Retinal pigment epithelial cell (primary cell): ENCODE results near the gene WASHC4.

Experiments used
- DNase-seq: peaks from one replicate; pipeline ENCODE4 v3.0.0-alpha.2; 2010; ENCODE audit warnings: low read depth
- H3K4me3 ChIP-seq: 2 replicates; pipeline ENCODE4 v1.5.1; 2011; ENCODE audit warnings: mild to moderate bottlenecking, low read length, control low read depth, moderate library complexity
- TF ChIP-seq, protein P1 (sequence below): conservative IDR thresholded peaks from 2 replicates; pipeline ENCODE4 v1.5.1; 2011; ENCODE audit warnings: low read depth, low read length, control low read depth, inconsistent platforms

Gene WASHC4

DNA sequence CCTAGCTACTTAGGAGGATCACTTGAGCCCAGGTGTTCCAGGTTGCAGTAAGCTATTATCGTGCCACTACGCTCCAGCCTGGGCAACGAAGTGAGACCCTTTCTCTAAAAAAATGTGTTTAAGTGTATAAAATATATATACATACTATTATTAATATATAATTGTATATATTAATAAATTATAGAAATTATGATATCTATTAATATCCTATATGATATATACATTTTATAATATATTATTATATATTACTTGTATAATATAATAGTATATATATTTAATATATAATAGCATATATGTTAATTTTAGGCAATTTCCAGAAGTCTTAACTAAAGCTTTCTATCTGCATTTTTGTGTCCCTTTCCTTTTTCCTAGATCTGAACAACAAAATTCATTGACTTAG lies 35.5 kb upstream of the WASHC4 start:
- H3K4me3 ChIP-seq, result no peak overlapping the region
- TF ChIP-seq, protein P1, sequence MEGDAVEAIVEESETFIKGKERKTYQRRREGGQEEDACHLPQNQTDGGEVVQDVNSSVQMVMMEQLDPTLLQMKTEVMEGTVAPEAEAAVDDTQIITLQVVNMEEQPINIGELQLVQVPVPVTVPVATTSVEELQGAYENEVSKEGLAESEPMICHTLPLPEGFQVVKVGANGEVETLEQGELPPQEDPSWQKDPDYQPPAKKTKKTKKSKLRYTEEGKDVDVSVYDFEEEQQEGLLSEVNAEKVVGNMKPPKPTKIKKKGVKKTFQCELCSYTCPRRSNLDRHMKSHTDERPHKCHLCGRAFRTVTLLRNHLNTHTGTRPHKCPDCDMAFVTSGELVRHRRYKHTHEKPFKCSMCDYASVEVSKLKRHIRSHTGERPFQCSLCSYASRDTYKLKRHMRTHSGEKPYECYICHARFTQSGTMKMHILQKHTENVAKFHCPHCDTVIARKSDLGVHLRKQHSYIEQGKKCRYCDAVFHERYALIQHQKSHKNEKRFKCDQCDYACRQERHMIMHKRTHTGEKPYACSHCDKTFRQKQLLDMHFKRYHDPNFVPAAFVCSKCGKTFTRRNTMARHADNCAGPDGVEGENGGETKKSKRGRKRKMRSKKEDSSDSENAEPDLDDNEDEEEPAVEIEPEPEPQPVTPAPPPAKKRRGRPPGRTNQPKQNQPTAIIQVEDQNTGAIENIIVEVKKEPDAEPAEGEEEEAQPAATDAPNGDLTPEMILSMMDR, result no peak
- no peak for DNase-seq

- DNase-seq, result no peak
- TF ChIP-seq, protein P1, result no peak
- no peak overlapping the region for H3K4me3 ChIP-seq
Observed at GRCh38 chr12:105072888-105073488, 34.5 kb upstream of the WASHC4 start.

DNA sequence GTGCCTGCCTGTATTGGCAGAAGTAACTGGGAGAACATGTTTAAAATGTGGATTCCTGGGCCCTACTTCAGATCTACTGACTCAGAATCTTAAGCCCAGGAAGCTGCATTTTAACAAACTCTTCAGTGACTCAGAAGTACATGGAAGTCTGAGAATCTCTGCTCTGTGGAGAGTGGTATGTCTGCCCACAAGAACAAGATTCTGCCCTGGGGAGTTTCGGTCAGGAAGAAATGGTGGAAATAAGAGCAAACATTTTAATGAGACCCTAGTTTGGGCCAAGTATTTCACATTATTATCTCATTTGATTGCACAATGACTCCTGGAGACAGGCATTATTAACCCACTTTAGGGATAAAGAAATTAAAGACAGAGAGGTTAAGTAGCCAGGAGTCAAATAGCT lies 31.4 kb upstream of the WASHC4 start:
- DNase-seq, result no peak
- TF ChIP-seq, protein P1, result no peak
- H3K4me3 ChIP-seq, result no peak overlapping the region

GRCh38 chr12:105076913-105077312 lies 30.6 kb upstream of the WASHC4 start:
- no peak for DNase-seq

GRCh38 chr12:105077435-105077834 lies 30.1 kb upstream of the WASHC4 start:
- no peak overlapping the region for H3K4me3 ChIP-seq
- no peak for DNase-seq
- TF ChIP-seq, protein P1, result no peak

More at GRCh38 chr12:105076913-105077312, 30.6 kb upstream of the WASHC4 start:
- TF ChIP-seq, protein P1, result no peak
- H3K4me3 ChIP-seq, result no peak overlapping the region

- TF ChIP-seq, protein P1, result no peak
- DNase-seq, result no peak
- H3K4me3 ChIP-seq, result no peak overlapping the region
Observed at GRCh38 chr12:105078712-105079570, 28.6 kb upstream of the WASHC4 start.

DNA sequence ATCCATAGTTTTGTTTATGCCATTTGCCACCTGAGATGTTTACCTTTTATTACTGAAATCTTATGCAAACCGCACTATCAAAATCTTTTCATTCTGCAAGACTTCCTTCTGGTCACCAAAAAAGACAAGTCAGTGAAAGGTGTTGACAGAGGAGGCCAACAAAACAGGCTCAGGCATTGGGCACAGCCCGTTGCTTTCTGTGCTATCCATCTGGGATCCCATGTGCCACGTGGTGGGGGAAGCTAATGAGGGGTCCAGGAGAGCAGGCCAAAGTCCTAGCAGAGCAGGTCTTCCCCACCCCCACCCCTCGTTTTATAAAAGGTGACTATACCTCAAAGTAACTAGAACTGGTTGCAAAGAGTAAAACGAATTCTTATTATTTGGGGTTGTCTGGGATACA lies 24.5 kb upstream of the WASHC4 start:
- TF ChIP-seq, protein P1, result no peak
- DNase-seq, result no peak
- no peak overlapping the region for H3K4me3 ChIP-seq
